A549 (cell line): ENCODE results near the gene FBLN1.

Source experiments
- CHD2 ChIP-seq: fragments of 150-350 bp; IDR thresholded peaks from 2 replicates; pipeline ENCODE4 v1.6.1; 2014; ENCODE audit warnings: low read length; ENCODE audit not compliant: partially characterized antibody
- EP300 ChIP-seq, 2 experiments: fragments of >200 bp; sonication (Bioruptor Twin); formaldehyde crosslinking; IDR thresholded peaks; 2 replicates in 1 of 2; 3 replicates in 1 of 2; pipeline ENCODE4 v1.6.1; 2016 to 2017
- POLR2A ChIP-seq: IDR thresholded peaks from 2 replicates; pipeline ENCODE4 v1.6.1; 2012; ENCODE audit warnings: mild to moderate bottlenecking, low read length
- POLR2AphosphoS2 ChIP-seq: conservative IDR thresholded peaks from 2 replicates; pipeline ENCODE4 v1.6.1; 2012; ENCODE audit warnings: low read length, improper control_type of control experiment, inconsistent platforms
- RFX5 ChIP-seq: fragments of 450-650 bp; IDR thresholded peaks from 2 replicates; pipeline ENCODE4 v1.7.1; 2014; ENCODE audit warnings: antibody characterized with exemption, mild to moderate bottlenecking, moderate library complexity
- TF ChIP-seq, protein P1 (sequence below): fragments of >200 bp; sonication (Bioruptor Twin); formaldehyde crosslinking; IDR thresholded peaks from 3 replicates; pipeline ENCODE4 v1.5.1; 2016

GRCh38 chr22:45502215-45503049, at the start of gene FBLN1:
- TF ChIP-seq, protein P1, sequence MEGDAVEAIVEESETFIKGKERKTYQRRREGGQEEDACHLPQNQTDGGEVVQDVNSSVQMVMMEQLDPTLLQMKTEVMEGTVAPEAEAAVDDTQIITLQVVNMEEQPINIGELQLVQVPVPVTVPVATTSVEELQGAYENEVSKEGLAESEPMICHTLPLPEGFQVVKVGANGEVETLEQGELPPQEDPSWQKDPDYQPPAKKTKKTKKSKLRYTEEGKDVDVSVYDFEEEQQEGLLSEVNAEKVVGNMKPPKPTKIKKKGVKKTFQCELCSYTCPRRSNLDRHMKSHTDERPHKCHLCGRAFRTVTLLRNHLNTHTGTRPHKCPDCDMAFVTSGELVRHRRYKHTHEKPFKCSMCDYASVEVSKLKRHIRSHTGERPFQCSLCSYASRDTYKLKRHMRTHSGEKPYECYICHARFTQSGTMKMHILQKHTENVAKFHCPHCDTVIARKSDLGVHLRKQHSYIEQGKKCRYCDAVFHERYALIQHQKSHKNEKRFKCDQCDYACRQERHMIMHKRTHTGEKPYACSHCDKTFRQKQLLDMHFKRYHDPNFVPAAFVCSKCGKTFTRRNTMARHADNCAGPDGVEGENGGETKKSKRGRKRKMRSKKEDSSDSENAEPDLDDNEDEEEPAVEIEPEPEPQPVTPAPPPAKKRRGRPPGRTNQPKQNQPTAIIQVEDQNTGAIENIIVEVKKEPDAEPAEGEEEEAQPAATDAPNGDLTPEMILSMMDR: peak; percentile 46
- TF ChIP-seq POLR2A (peak; percentile 57), EP300 (IDR thresholded peaks at IDR 0.05) (no peak), POLR2AphosphoS2 (no peak), RFX5 (no peak), CHD2 (no peak)
